HG03565 (cell line): ENCODE measurements around the gene TEX14.
"Not testable (repeated sequence)": the region's sequence is repeated elsewhere in the genome, so short reads cannot be mapped to it uniquely, and the experiment has no call there.

Experiments used
- ATAC-seq: cut with Tn5 transposase; IDR thresholded peaks from one replicate; pipeline ENCODE4 v1.9.1; 2021; ENCODE audit warnings: mild to moderate bottlenecking, moderate library complexity; ENCODE audit not compliant: unreplicated experiment

TEX14 gene

DNA sequence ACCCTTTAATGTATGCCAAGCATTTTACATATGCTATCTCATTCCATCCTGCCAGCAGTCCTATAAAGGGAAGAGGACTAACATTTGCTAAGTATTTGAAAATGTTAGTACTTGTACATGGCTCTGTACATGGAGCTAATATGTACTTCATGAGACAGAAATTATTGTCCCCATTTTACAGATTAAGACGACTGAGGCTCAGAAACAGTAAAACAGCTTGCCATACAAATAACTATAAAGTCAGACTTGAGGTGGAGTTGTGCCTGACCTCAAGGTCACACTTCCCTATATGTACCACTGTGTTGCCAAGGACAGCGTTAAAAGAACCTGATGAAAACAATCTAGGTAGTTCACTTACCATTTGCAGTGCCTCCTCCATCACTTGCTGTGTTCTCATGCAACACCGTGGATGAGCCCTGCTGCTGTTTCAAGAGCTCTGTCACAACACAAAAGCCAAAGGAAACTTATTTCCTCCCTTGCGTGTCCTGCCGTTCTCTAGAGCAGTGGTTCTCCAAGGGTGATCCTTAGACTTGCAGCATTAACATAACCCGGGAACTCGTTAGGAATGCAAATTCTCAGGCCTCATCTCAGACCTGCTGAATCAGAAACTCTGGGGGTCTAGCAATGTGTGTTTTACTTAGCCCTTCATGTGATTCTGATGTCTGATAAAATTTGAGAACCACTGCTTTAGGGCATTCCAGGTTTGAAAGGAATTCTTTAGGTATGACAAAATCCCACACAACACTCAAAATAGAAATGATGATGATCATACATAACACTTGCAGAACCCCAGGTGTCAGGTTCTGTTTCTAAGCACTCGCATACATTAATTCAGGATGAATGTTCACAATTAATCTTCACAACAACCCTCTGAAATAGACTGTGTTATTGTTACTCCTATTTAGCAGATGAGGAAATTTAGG is 126.2 kb downstream of the TEX14 start:
- ATAC-seq, result no peak

DNA sequence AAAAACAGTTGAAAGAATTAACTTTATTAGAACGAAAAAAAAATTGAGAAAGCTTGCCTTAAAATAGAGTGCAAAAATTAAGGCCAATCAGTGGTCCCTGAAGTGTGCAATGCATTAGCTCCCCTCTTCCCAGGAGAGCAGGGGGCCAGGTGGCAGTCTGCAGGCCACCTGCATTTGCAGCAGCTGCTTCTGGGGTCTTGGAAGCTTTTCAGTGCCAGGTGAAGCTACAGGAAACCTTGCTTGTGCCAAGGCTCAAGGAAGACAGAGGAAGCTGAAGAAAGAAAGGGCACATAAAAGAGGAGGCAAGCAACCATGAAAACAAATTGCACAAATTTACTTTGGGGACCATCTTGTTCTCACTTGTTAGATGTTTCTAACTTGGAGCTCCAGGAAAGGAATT is 126.9 kb downstream of the TEX14 start:
- ATAC-seq, result no peak

DNA sequence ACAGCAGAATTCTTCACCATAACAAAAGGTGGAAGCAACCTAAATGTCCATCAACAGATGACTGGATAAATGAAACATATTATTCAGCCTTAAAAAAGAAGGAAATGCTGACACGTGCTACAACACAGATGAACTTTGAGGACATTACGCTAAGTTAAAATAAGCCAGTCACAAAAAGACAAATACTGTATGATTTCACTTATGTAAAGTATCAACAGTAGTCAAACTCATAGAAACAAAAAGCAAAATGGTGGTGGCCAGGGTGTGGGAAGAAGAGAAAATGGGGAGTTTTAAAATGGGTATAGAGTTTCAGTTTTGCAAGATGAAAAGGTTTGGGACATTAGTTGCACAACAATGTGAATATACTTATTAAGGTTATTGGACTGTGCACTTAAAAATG is 127.6 kb downstream of the TEX14 start:
- ATAC-seq, result no peak

DNA sequence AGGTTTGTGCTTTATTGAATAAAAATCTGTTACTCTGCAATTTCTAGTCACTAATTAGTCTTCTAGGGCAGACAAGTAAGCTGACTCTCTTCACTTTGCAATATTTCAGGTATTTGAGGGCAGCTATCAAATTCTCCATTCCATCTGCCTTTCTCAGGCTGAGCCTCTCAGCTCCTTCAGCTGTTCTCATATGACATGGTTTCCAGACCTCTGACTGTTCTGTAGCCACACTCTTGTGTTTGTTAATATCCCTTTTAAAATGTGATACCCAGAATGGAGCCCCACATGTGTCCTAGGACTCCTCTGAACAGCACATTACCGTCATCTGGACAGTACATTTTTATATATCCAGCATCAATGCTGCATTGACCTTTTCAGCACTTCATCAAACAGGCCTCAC is 131.3 kb downstream of the TEX14 start:
- no peak for ATAC-seq

DNA sequence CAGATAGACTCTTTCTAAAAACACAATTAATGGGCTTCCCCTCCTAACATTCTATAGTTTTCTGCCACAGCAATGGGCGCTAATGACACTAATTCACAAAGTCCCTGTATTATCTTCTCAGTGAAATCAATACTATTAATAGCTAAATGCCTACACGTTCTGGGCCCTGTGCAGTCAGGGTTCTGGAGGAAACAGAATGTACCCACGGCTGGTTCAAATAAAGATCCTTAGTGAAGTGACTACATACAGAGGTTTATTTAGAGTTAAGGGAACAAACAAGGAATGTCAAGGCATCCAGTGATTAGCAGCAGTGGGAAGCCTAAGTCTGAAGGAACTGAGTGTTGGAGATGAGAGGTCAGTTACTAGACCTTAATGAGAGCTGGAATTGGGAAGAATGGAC is 133.9 kb downstream of the TEX14 start:
- ATAC-seq, result no peak

DNA sequence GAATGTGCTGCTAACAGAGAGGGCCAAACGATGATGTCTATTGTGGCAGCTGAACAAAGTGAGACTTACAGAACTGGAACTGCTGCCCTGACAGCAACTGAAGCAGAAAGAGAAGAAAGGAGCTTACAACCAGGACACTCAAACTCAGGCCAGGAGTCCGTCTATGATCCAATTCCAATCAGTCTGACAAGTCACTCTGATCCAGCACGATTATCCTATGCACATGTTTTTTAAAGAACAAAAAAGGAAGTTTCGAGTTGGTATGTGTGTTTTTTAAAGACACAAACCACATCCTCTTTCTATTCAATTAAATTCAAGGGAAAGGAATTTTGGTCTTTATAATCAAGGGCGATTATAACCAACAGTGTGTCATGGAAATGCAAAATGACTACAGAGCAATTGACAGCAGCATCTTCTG is 135.0 kb downstream of the TEX14 start:
- ATAC-seq, result no peak

DNA sequence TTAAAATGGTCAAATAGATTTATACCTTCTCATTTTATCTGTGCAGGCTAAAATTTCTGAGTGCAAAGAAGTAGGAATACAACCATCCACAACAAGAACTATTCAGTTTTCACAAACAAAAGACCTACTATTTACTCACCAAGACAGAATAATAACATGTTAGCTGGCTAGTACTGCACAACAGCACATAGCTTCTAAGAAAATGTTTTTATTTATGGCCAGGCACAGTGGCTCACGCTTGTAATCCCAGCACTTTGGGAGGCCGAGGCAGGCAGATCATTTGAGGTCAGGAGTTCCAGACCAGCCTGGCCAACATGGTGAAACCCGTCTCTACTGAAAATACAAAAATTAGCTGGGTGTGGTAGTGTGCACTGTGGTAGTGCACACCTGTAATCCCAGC is 136.7 kb downstream of the TEX14 start:
- ATAC-seq, result not testable (repeated sequence)

- ATAC-seq, result no peak
These were observed 150.6 kb downstream of the TEX14 start for GRCh38 chr17:58541249-58541648.

DNA sequence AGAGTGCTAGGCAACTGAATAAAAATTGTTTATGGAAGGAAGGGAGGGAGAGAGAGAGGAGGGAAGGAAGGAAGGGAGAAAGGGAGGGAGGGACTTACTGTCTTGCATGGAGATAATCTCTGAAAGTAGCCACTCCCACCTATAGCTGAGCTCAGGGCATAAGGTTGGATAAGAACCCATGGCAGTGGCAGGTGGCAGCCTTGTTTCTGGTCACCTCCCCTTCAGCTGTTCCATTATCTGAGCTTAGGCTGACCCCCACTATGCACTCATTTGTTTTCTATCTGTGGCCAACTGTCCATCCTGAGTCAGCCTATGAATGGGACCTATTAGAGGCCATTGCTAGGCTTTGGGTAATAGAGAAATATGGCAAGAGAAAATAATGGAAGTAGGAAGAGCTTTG is 152.1 kb downstream of the TEX14 start:
- ATAC-seq, result no peak

- ATAC-seq, result no peak
These were observed 152.9 kb downstream of the TEX14 start for GRCh38 chr17:58538811-58539409.

DNA sequence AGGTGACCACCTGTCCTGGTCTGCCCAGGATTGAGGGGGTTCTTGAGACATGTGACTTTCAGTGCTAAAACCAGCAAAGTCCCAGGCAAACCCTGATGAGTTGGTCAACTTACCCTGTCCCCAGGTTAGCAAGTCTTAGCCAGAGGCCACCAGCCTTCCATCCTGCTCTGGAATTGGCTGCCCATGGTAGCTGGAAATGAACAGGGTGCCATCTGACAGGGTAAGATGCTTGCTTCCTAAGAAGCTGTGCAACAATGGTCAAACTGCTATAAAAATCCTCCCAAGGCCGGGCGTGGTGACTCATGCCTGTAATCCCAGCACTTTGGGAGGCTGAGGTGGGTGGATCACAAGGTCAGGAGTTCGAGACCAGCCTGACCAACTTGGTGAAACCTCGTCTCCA is 154.6 kb downstream of the TEX14 start:
- no peak for ATAC-seq

DNA sequence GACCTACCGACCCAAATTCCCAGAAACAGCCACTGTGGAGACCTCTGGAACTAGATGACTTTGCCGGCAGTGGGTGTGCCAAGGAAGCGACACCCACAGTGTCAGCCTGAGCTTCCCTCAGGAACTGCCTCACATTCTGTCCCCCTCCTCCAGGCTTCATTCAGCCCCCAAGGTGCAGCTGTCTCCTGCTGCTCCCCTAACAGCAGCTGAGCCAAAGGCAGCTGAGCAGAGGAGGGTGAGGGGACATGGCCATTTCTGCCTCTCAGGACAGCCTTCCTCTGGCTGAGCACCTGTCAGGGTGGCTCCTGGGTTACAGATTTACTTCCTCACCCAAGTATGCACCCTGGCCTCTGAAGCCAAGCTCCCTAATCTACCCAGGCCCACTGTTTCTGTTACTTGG is 155.3 kb downstream of the TEX14 start:
- no peak for ATAC-seq

DNA sequence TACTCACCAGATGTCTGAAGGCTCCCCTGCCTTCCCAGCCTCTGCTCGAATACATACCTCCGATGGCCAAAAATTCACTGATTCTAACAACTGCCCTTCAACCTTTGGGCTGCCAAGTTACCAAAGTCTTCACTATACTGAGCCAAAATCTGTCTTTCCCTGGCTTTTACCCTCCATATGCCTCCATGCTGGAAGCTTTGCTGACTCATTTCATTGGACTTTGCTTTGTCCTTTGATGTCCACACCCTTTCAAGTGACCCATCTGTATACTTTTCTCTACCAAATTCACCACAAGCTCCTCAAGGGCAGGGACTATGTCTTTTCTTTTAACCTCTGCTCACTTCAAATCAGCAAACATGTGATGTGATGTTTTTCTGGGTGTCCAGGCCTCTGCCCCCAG is 156.4 kb downstream of the TEX14 start:
- ATAC-seq, result no peak

GRCh38 chr17:58534901-58535421 is 156.9 kb downstream of the TEX14 start:
- no peak for ATAC-seq

GRCh38 chr17:58534331-58534730 is 157.5 kb downstream of the TEX14 start:
- no peak for ATAC-seq

DNA sequence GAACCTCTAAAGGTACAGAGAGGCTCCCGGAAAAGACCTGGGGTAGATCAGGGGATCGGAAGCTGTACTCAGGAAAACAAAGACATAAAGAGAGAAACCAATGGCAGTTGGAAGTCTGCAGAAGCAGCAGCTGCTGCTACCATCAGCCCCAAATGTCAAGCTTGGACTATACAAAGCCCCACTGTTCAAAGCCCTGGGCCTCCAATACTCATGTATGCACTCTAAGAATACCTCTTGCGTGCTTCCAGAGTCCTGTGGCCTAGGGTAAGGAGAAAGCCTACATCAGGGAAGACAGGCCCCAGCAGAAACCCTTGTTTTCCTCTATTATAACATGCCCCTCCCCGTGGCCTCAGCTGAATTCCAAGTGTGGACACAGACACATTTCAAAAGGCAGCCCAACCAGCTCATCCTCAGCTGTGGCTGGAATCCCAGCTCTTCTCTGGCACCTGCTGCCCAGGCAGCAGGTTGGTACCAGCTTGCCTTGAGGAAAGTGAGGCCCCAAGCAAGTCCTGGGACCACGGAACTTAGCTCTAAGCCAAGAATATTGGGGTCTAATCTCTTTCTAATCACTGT is 158.1 kb downstream of the TEX14 start:
- no peak for ATAC-seq

GRCh38 chr17:58532555-58532951 is 159.3 kb downstream of the TEX14 start:
- ATAC-seq, result no peak

DNA sequence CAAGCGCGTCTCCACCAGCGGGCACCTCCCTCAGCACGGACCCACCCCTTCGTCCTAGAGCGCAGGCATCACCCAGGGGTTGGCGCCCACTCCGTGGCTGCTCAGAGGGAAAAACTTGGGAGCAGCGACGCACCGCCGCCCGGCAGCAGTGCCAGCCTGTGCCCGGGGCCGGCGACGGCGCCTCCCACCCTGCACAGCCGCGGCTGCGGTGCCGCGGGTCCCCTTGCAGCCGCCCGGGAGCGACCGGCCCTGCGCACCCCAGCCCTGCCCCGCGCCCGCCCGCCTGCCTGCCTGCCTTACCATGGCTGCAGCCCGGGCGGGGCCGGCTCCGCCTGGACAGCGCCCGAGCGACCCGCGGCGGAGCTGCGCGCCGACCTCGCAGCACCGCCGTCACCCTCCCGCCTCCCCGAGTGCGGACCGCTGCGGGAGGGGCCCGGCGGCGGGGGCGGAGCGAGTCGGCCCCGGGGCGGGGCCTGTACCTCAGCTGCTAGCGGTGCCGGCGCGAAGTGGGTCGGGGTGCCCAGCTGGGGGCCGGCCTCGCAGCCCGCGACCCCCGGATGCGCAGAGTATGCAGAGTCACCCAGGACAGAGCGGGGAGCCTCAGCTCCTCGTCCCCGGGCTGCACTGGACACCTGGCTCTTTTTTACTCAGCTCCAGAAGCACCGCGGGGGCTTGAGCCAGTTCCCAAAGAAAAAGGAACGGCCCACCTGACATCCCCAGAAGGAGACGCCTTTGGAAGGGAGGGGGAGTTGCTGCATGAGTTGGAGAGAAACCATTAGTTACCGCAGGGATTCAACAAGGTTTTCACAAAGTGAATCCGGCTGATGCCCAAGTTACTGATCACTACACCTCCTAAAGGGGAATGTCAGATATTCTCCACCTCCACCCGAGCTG is 159.9 kb downstream of the TEX14 start:
- ATAC-seq, result no peak

- ATAC-seq, result no peak
These were observed 160.7 kb downstream of the TEX14 start for GRCh38 chr17:58531122-58531521.

- no peak for ATAC-seq
These were observed 161.2 kb downstream of the TEX14 start for GRCh38 chr17:58530655-58531054.

DNA sequence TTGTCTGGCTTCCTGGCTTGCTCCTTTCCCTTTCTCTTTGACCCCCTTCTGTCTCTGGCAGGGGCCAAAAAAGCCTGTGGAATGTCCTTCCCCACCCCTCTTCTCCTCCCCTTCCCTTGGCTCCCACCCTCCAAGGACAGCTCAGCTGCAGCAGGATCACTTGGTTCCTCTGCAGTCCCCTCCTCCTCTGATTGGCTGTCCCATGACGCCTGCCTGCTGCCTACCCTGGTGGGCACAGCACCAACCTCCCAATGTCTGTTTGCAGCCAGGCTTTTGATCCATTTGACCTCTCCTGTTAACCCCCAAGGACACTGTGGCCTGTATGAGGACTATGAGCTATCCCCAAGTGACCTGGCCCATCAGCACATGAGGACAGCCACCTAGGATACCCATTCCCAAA is 162.6 kb downstream of the TEX14 start:
- no peak for ATAC-seq
